PFSK-1 (cell line): Measurements from ENCODE around the gene ATP1B3.

Experiments
- FOXP2 ChIP-seq: optimal IDR thresholded peaks from 2 replicates; pipeline ENCODE3; 2011; ENCODE audit warnings: borderline replicate concordance, control low read depth, inconsistent platforms; ENCODE audit not compliant: insufficient read depth; ENCODE audit errors: extremely low read length, extremely low read depth
- POLR2AphosphoS5 ChIP-seq: IDR thresholded peaks from 2 replicates; pipeline ENCODE4 v1.6.1; 2012; ENCODE audit warnings: low read depth, mild to moderate bottlenecking, control low read depth, low read length, moderate library complexity
- SIN3A ChIP-seq: IDR thresholded peaks from 2 replicates; pipeline ENCODE4 v1.6.1; 2012; ENCODE audit warnings: mild to moderate bottlenecking, low read length, moderate library complexity, borderline replicate concordance; ENCODE audit not compliant: insufficient read depth
- TAF1 ChIP-seq: IDR thresholded peaks from 2 replicates; pipeline ENCODE4 v1.6.1; 2012; ENCODE audit warnings: low read length, control low read depth, borderline replicate concordance; ENCODE audit not compliant: insufficient read depth

- no peak for TF ChIP-seq TAF1
- no peak for TF ChIP-seq POLR2AphosphoS5
- no peak for TF ChIP-seq SIN3A
- no peak for TF ChIP-seq FOXP2
Measured at GRCh38 chr3:141878817-141879216, 2.4 kb downstream of the ATP1B3 start.
